Measurements from ENCODE around the gene RNF150.

GRCh38 chr4:141022111-141022695 lies 111.1 kb downstream of the RNF150 start:
- TF ChIP-seq, protein P1, sequence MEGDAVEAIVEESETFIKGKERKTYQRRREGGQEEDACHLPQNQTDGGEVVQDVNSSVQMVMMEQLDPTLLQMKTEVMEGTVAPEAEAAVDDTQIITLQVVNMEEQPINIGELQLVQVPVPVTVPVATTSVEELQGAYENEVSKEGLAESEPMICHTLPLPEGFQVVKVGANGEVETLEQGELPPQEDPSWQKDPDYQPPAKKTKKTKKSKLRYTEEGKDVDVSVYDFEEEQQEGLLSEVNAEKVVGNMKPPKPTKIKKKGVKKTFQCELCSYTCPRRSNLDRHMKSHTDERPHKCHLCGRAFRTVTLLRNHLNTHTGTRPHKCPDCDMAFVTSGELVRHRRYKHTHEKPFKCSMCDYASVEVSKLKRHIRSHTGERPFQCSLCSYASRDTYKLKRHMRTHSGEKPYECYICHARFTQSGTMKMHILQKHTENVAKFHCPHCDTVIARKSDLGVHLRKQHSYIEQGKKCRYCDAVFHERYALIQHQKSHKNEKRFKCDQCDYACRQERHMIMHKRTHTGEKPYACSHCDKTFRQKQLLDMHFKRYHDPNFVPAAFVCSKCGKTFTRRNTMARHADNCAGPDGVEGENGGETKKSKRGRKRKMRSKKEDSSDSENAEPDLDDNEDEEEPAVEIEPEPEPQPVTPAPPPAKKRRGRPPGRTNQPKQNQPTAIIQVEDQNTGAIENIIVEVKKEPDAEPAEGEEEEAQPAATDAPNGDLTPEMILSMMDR (IDR thresholded peaks at IDR 0.05): no peak
- TF ChIP-seq EP300 (IDR thresholded peaks at IDR 0.05) (no peak), POLR2A (IDR thresholded peaks at IDR 0.05) (no peak), POLR2AphosphoS5 (IDR thresholded peaks at IDR 0.05) (no peak)

Measured in sigmoid colon (tissue), 4 donors.